Gastrocnemius medialis (tissue), 4 donors: ENCODE data around the gene ABCB4. TPM values are rescaled to one million over a fixed set of nuclear protein-coding genes. Genes with fewer than 3 reads are reported as not detected.

Source experiments
- ATAC-seq, 2 donors: fragments of 150-250 bp; one replicate each; pipeline ENCODE4 v1.9.1; 2016
- DNase-seq, 2 donors: peaks; one replicate each; pipeline ENCODE4 v3.0.0-alpha.2; 2019
- H3K27ac ChIP-seq, 4 donors: fragments of 200-600 bp; sonication (generic); 1 replicate in 1 of 4; 2 replicates in 3 of 4; pipeline ENCODE4 v1.5.1; 2016 to 2018; ENCODE audit warnings: mild to moderate bottlenecking in 2 of 4, moderate library complexity in 1 of 4
- H3K27me3 ChIP-seq, 3 donors: fragments of 200-600 bp; sonication (generic) in 2 of 3; 1 replicate in 1 of 3; 2 replicates in 2 of 3; pipeline versions ENCODE4 v1.5.1 to v1.6.0; 2016 to 2019; ENCODE audit warnings: mild to moderate bottlenecking in 1 of 3, moderate library complexity in 1 of 3
- H3K36me3 ChIP-seq, 2 donors: fragments of 200-600 bp; sonication (generic) in 1 of 2; one replicate each; pipeline ENCODE4 v1.5.1; 2017 to 2018
- H3K4me1 ChIP-seq, 2 donors: fragments of 200-600 bp; sonication (generic) in 1 of 2; one replicate each; pipeline ENCODE4 v1.5.1; 2016 to 2017; ENCODE audit warnings: mild to moderate bottlenecking in 2 of 2
- H3K4me3 ChIP-seq, 4 donors: fragments of 200-600 bp; sonication (generic) in 3 of 4; 1 replicate in 1 of 4; 2 replicates in 3 of 4; pipeline ENCODE4 v1.5.1; 2016 to 2019; ENCODE audit warnings: mild to moderate bottlenecking in 2 of 4
- H3K9me3 ChIP-seq, 3 donors: fragments of 200-600 bp; sonication (generic) in 2 of 3; 1 replicate in 1 of 3; 2 replicates in 2 of 3; pipeline ENCODE4 v1.5.1; 2016 to 2019
- CTCF ChIP-seq, 5 experiments: fragments of 450-650 bp in 3 of 5; fragments of 200-600 bp in 2 of 5; sonication (generic) in 2 of 5; IDR thresholded peaks in 4 of 5; conservative IDR thresholded peaks in 1 of 5; 1 replicate in 4 of 5; 2 replicates in 1 of 5; pipeline ENCODE4 v1.5.1; 2016 to 2019; ENCODE audit warnings: antibody characterized with exemption in 5 of 5, mild to moderate bottlenecking in 3 of 5, moderate library complexity in 3 of 5
- POLR2A ChIP-seq, 2 donors: fragments of 450-650 bp; IDR thresholded peaks; one replicate each; pipeline ENCODE4 v1.6.1; 2017; ENCODE audit warnings: antibody characterized with exemption in 2 of 2, mild to moderate bottlenecking in 2 of 2, moderate library complexity in 2 of 2
- in situ Hi-C, 4 donors: fragments of 200-750 bp; cut with MboI; loops; one replicate each; pipeline versions ENCODE4 v1.15.0 to v1.8.0; 2017; ENCODE audit warnings: low sequenced_read_pairs in 4 of 4
- intact Hi-C: fragments of 100-400 bp; cut with DNase I; formaldehyde crosslinking; loops from one replicate; pipeline ENCODE4 v1.15.1; 2023; ENCODE audit warnings: low total_unique reads
- total RNA-seq, 4 donors: library from RNA; depleted of rRNA; stranded (reverse); fragments of >200 nt; gene quantifications; one replicate each; pipeline versions ENCODE4 v1.1.0 to v1.2.3, GENCODE V29; 2016

Gene ABCB4
- total RNA-seq, 4 donors from 2014 or later = 0.61 to 2.3 (median 1.1) TPM

- no peaks in the 10 kb centered on the region for H3K27me3 ChIP-seq
Observed at GRCh38 chr7:87483131-87483530, 7.7 kb upstream of the ABCB4 start.

GRCh38 chr7:87482115-87482514 lies 6.6 kb upstream of the ABCB4 start:
- intact Hi-C loops (no loop called here), in situ Hi-C loops (no loop called here)
- TF ChIP-seq CTCF (IDR thresholded peaks at IDR 0.05 in 4 of 5, conservative IDR thresholded peaks at IDR 0.05 in 1 of 5) (no peak), POLR2A (IDR thresholded peaks at IDR 0.05) (no peak)
- H3K27ac ChIP-seq = no peak overlapping the region
- DNase-seq (no peak), ATAC-seq (no peak)
- no peaks in the 10 kb centered on the region for H3K4me1 ChIP-seq
- no peaks in the 10 kb centered on the region for H3K27me3 ChIP-seq
- H3K4me3 ChIP-seq = no peak overlapping the region
- no peaks in the 10 kb centered on the region for H3K9me3 ChIP-seq
- H3K36me3 ChIP-seq = no peaks in the 10 kb centered on the region

More at GRCh38 chr7:87483131-87483530, 7.7 kb upstream of the ABCB4 start:
- no peaks in the 10 kb centered on the region for H3K9me3 ChIP-seq
- TF ChIP-seq CTCF (IDR thresholded peaks at IDR 0.05 in 4 of 5, conservative IDR thresholded peaks at IDR 0.05 in 1 of 5) = no peak
- no peak overlapping the region for H3K27ac ChIP-seq
- H3K4me3 ChIP-seq = no peak overlapping the region
- no peaks in the 10 kb centered on the region for H3K36me3 ChIP-seq
- intact Hi-C loops (no loop called here), in situ Hi-C loops (no loop called here)
- no peaks in the 10 kb centered on the region for H3K4me1 ChIP-seq
- ATAC-seq (no peak), DNase-seq (no peak)

GRCh38 chr7:87480386-87480785 lies 4.9 kb upstream of the ABCB4 start:
- Histone ChIP-seq H3K4me1 (peaks cover 0 to 4% of the 10 kb centered on the region in 2 donors), H3K27me3 (no peaks in the 10 kb centered on the region), H3K9me3 (no peaks in the 10 kb centered on the region), H3K4me3 (no peak overlapping the region), H3K36me3 (no peaks in the 10 kb centered on the region), H3K27ac (no peak overlapping the region)
- DNase-seq = no peak
- ATAC-seq = no peak
- intact Hi-C loops = no loop called here
- in situ Hi-C loops = no loop called here
- TF ChIP-seq POLR2A (IDR thresholded peaks at IDR 0.05) (no peak), CTCF (IDR thresholded peaks at IDR 0.05 in 4 of 5, conservative IDR thresholded peaks at IDR 0.05 in 1 of 5) (no peak)

GRCh38 chr7:87479951-87480350 lies 4.5 kb upstream of the ABCB4 start:
- ATAC-seq = no peak
- H3K4me1 ChIP-seq = peaks cover under 1 to 7% of the 10 kb centered on the region in 2 donors
- TF ChIP-seq POLR2A (IDR thresholded peaks at IDR 0.05) (no peak), CTCF (IDR thresholded peaks at IDR 0.05 in 4 of 5, conservative IDR thresholded peaks at IDR 0.05 in 1 of 5) (no peak)
- no peak overlapping the region for H3K27ac ChIP-seq
- H3K9me3 ChIP-seq = no peaks in the 10 kb centered on the region
- no peaks in the 10 kb centered on the region for H3K36me3 ChIP-seq
- no peak overlapping the region for H3K4me3 ChIP-seq
- no peaks in the 10 kb centered on the region for H3K27me3 ChIP-seq
- in situ Hi-C loops (no loop called here), intact Hi-C loops (no loop called here)
- DNase-seq = no peak

- DNase-seq (no peak), ATAC-seq (no peak)
- TF ChIP-seq POLR2A (IDR thresholded peaks at IDR 0.05) (no peak), CTCF (IDR thresholded peaks at IDR 0.05 in 4 of 5, conservative IDR thresholded peaks at IDR 0.05 in 1 of 5) (no peak)
- H3K36me3 ChIP-seq = no peaks in the 10 kb centered on the region
- H3K27me3 ChIP-seq = no peaks in the 10 kb centered on the region
- peaks cover 18 to 23% of the 10 kb centered on the region in 2 donors for H3K4me1 ChIP-seq
- peak overlapping the region in 3 of 4 donors; percentile 40 to 91 (median 81) for H3K27ac ChIP-seq
- in situ Hi-C loops (no loop called here), intact Hi-C loops (no loop called here)
- H3K9me3 ChIP-seq = no peaks in the 10 kb centered on the region
- peak overlapping the region; percentile 55 to 63 (median 57) for H3K4me3 ChIP-seq
Observed at GRCh38 chr7:87476179-87476557, 688 bp upstream of the ABCB4 start.
